ENCODE data around the gene SSTR5.

SSTR5 gene

DNA sequence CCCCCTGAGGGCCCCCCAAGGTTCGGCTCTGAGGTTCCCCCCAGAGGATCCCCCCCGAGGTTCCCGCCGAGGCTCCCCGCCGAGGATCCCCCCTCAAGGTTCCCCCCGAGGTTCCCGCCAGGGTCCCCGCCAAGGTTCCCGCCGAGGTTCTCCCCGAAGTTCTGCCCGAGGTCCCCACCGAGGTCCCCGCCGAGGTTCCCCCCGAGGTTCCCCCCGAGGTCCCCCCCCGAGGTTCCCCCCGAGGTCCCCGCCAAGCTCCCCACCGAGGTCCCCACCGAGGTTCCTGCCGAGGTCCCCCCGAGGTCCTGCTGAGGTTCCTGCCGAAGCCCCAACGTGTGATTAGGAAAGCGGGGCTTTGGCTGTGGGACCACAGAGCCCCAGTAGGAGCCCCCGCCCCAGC lies 32.2 kb upstream of the SSTR5 start:
- Histone ChIP-seq H3K9me3 (ENCODE audit: control insufficient read depth, insufficient read depth, low read length) (peaks cover 2% of the 10 kb centered on the region; the same call in 1 of the 2 replicates), H3K27me3 (ENCODE audit: control insufficient read depth, insufficient read depth, low read length) (no peaks in the 10 kb centered on the region), H3K27ac (ENCODE audit: low read length) (no peak overlapping the region), H3K4me3 (ENCODE audit: low read length) (no peak overlapping the region), H3K36me3 (ENCODE audit: control insufficient read depth, insufficient read depth, low read length) (no peaks in the 10 kb centered on the region), H3K4me1 (ENCODE audit: control insufficient read depth, insufficient read depth, low read length) (peaks cover 2% of the 10 kb centered on the region; the same call in 1 of the 2 replicates)
- no CpG with 5 or more reads among the region's 29 CpGs for WGBS (ENCODE audit: insufficient coverage, insufficient read length)
- no peak for DNase-seq (ENCODE audit: low read depth, low spot score)

DNA sequence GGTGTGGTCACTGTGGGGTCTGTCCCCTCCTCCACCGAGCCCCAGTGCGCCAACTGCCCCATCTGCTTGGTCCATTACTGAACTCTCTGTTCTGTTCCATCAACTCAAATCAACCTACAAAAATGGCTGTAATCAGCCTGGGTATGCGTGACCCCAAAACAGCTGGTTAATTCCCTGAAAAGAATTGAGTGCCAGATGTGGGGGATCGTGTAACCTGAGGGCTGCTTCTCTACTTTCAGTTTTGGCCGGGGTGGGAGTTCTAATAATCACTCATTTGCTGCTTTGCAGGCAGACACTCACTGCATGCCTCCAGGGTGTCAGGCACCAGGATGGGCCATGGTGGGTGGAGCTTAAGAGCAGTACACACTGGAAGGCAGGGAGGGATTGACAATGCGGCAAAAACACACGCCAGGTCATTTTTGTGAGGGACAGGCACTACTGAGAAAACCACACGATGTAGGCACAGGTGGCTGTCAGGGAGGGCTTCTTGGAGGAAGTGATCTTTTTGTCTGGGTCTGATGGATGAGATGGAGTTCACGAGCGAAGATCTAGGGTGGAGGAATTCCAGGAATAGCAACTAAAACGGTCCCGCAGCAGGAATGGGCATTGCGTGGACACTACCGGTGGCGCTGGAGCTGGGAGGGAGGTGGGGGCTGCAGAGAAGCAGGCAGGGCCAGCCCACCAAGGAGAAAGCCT lies 30.4 kb upstream of the SSTR5 start:
- Histone ChIP-seq H3K4me1 (ENCODE audit: control insufficient read depth, insufficient read depth, low read length) (peaks cover 2% of the 10 kb centered on the region; the same call in 1 of the 2 replicates), H3K9me3 (ENCODE audit: control insufficient read depth, insufficient read depth, low read length) (peaks cover 2% of the 10 kb centered on the region; the same call in 1 of the 2 replicates), H3K27ac (ENCODE audit: low read length) (no peak overlapping the region), H3K4me3 (ENCODE audit: low read length) (no peak overlapping the region), H3K36me3 (ENCODE audit: control insufficient read depth, insufficient read depth, low read length) (no peaks in the 10 kb centered on the region), H3K27me3 (ENCODE audit: control insufficient read depth, insufficient read depth, low read length) (no peaks in the 10 kb centered on the region)
- no peak for DNase-seq (ENCODE audit: low read depth, low spot score)
- WGBS (ENCODE audit: insufficient coverage, insufficient read length) = no CpG with 5 or more reads among the region's 15 CpGs

DNA sequence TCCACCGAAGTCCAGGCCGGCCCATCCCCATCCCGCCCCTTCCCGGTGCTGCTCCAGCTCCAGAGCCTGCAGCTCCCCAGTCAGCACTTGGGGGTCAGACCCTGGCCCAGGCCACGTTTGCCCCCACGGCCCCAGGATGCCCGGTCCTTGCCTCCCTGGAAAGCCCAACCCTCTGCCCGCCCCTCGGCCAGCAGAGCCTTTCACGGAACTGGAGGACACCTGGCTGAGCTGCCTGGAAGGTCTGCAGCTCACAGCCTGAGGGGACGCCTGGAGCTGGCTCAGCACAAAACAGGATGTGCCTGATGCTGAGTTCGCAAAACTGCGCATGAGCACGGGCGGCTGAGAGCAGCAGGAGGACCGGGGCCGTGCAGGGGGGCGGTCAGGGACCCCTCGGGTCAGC lies 29.7 kb upstream of the SSTR5 start:
- WGBS (ENCODE audit: insufficient coverage, insufficient read length) = no CpG with 5 or more reads among the region's 19 CpGs
- Histone ChIP-seq H3K27ac (ENCODE audit: low read length) (no peak overlapping the region), H3K27me3 (ENCODE audit: control insufficient read depth, insufficient read depth, low read length) (no peaks in the 10 kb centered on the region), H3K36me3 (ENCODE audit: control insufficient read depth, insufficient read depth, low read length) (no peaks in the 10 kb centered on the region), H3K4me1 (ENCODE audit: control insufficient read depth, insufficient read depth, low read length) (no peaks in the 10 kb centered on the region; the same call in 1 of the 2 replicates), H3K4me3 (ENCODE audit: low read length) (no peak overlapping the region), H3K9me3 (ENCODE audit: control insufficient read depth, insufficient read depth, low read length) (peaks cover 2% of the 10 kb centered on the region; the same call in 1 of the 2 replicates)
- DNase-seq (ENCODE audit: low read depth, low spot score) = no peak

DNA sequence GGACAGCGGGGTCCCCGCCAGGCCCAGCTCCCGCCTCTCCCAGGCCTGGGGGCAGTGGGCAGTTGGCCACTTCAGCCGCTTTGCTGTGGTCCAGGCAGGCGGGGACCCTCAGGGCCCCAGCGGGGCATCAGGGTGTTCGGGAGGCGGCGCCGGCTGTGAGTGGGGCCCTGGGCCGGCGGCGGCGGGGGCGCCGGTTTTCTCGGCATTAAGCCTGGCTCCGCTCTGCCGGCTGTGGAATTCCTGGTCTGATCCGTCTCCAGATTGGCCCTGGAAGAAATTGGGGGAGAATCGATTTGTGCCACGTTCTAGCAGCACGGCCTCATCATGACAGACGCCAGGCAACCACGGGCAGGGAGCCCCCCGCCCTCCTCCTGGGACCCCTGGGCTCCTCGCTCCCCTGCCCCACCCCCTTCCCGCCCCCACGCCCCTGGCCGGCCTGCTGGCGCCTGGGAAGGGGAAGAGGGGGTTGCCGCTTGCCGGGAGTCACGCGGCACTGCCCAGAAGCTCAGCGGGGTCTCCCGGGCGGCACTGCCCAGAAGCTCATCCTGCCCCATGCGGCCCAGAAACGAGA lies 28.6 kb upstream of the SSTR5 start:
- Histone ChIP-seq H3K4me3 (ENCODE audit: low read length) (no peak overlapping the region), H3K27me3 (ENCODE audit: control insufficient read depth, insufficient read depth, low read length) (no peaks in the 10 kb centered on the region), H3K4me1 (ENCODE audit: control insufficient read depth, insufficient read depth, low read length) (no peaks in the 10 kb centered on the region; the same call in 1 of the 2 replicates), H3K27ac (ENCODE audit: low read length) (no peak overlapping the region), H3K36me3 (ENCODE audit: control insufficient read depth, insufficient read depth, low read length) (no peaks in the 10 kb centered on the region), H3K9me3 (ENCODE audit: control insufficient read depth, insufficient read depth, low read length) (peaks cover 2% of the 10 kb centered on the region; the same call in 1 of the 2 replicates)
- DNase-seq (ENCODE audit: low read depth, low spot score) = no peak
- WGBS (ENCODE audit: insufficient coverage, insufficient read length) = no CpG with 5 or more reads among the region's 40 CpGs

DNA sequence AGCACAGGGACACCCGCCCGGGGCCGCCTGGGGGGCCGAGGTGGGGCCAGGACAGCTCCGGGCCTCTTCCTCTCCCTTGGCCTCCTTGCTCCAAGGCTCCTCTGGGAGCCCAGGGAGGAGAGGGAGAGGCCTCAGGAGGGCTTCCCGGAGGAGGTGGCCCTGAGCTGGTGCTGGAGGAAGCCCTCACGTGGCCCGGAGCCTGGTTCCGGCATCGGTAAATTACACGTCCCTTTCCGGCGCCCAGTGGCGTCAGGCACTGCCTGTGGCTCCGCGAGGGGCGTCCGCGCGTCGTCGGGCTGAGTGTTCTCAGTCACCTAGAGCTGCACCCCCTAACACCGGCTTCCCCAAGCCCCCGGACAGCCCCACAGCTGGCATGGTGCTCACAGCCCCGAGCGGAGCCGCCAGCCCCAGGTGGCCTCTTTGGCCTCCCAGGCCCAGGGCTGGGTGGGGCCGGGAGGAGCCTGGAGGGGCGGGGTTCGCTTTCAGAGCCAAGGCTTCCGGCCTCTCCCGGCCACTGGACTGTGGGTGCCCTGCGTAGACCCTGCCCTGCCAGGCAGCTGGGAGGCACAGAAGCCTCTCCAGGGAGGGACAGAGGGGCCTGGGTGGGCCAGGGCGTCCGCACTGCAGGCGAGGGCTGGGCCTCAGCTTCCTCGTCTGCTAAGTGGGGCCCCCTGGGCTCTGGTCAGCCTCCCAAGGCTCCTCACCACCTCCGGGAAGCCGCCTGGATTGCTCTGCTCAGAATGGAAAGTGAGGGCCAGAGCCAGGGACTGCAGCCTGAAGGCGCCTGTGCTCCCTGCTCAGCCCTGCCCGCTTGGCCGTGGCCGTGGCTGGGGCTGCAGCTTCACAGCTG lies 27.9 kb upstream of the SSTR5 start:
- no peak for DNase-seq (ENCODE audit: low read depth, low spot score)
- Histone ChIP-seq H3K4me3 (ENCODE audit: low read length) (no peak overlapping the region), H3K36me3 (ENCODE audit: control insufficient read depth, insufficient read depth, low read length) (no peaks in the 10 kb centered on the region), H3K9me3 (ENCODE audit: control insufficient read depth, insufficient read depth, low read length) (peaks cover 2% of the 10 kb centered on the region; the same call in 1 of the 2 replicates), H3K4me1 (ENCODE audit: control insufficient read depth, insufficient read depth, low read length) (no peaks in the 10 kb centered on the region; the same call in 1 of the 2 replicates), H3K27me3 (ENCODE audit: control insufficient read depth, insufficient read depth, low read length) (no peaks in the 10 kb centered on the region), H3K27ac (ENCODE audit: low read length) (no peak overlapping the region)
- WGBS (ENCODE audit: insufficient coverage, insufficient read length) = no CpG with 5 or more reads among the region's 43 CpGs

GRCh38 chr16:1045310-1045992 lies 27.1 kb upstream of the SSTR5 start:
- peaks cover 2% of the 10 kb centered on the region; the same call in 1 of the 2 replicates for H3K9me3 ChIP-seq (ENCODE audit: control insufficient read depth, insufficient read depth, low read length)
- no peaks in the 10 kb centered on the region for H3K36me3 ChIP-seq (ENCODE audit: control insufficient read depth, insufficient read depth, low read length)
- H3K4me1 ChIP-seq (ENCODE audit: control insufficient read depth, insufficient read depth, low read length) = no peaks in the 10 kb centered on the region; the same call in 1 of the 2 replicates
- no CpG with 5 or more reads among the region's 38 CpGs for WGBS (ENCODE audit: insufficient coverage, insufficient read length)
- H3K4me3 ChIP-seq (ENCODE audit: low read length) = no peak overlapping the region
- no peak for DNase-seq (ENCODE audit: low read depth, low spot score)
- no peaks in the 10 kb centered on the region for H3K27me3 ChIP-seq (ENCODE audit: control insufficient read depth, insufficient read depth, low read length)
- H3K27ac ChIP-seq (ENCODE audit: low read length) = no peak overlapping the region

- H3K4me3 ChIP-seq (ENCODE audit: low read length) = no peak overlapping the region
- DNase-seq (ENCODE audit: low read depth, low spot score) = no peak
- H3K27me3 ChIP-seq (ENCODE audit: control insufficient read depth, insufficient read depth, low read length) = no peaks in the 10 kb centered on the region
- H3K36me3 ChIP-seq (ENCODE audit: control insufficient read depth, insufficient read depth, low read length) = no peaks in the 10 kb centered on the region
- no peaks in the 10 kb centered on the region; the same call in 1 of the 2 replicates for H3K4me1 ChIP-seq (ENCODE audit: control insufficient read depth, insufficient read depth, low read length)
- WGBS (ENCODE audit: insufficient coverage, insufficient read length) = no CpG with 5 or more reads among the region's 49 CpGs
- no peak overlapping the region for H3K27ac ChIP-seq (ENCODE audit: low read length)
- H3K9me3 ChIP-seq (ENCODE audit: control insufficient read depth, insufficient read depth, low read length) = peaks cover 2% of the 10 kb centered on the region; the same call in 1 of the 2 replicates
Measured at GRCh38 chr16:1045993-1046911, 26.3 kb upstream of the SSTR5 start.

DNA sequence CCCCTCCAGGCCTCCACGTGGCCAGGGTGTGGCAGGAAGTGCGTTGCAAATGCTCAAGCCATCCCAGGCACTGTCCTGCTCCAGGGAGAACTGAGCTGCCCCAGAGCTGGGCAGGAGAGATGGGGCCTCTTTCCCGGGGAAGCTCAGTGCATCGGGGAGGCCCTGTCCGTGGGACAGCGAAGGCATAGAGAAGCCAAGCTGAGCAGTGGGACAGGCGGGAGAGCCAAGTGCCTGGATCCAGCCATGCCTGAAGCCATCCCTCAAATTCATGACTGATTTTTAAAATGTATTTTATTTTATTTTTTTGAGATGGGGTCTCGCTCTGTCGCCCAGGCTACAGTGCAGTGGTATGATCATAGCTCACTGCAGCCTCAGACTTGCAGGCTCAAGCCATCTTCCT lies 25.4 kb upstream of the SSTR5 start:
- no peaks in the 10 kb centered on the region for H3K9me3 ChIP-seq (ENCODE audit: control insufficient read depth, insufficient read depth, low read length)
- no peak for DNase-seq (ENCODE audit: low read depth, low spot score)
- no peak overlapping the region for H3K4me3 ChIP-seq (ENCODE audit: low read length)
- no peaks in the 10 kb centered on the region for H3K36me3 ChIP-seq (ENCODE audit: control insufficient read depth, insufficient read depth, low read length)
- no peaks in the 10 kb centered on the region; the same call in 1 of the 2 replicates for H3K4me1 ChIP-seq (ENCODE audit: control insufficient read depth, insufficient read depth, low read length)
- no peak overlapping the region for H3K27ac ChIP-seq (ENCODE audit: low read length)
- WGBS (ENCODE audit: insufficient coverage, insufficient read length) = no CpG with 5 or more reads among the region's 9 CpGs
- no peaks in the 10 kb centered on the region for H3K27me3 ChIP-seq (ENCODE audit: control insufficient read depth, insufficient read depth, low read length)

- Histone ChIP-seq H3K27me3 (ENCODE audit: control insufficient read depth, insufficient read depth, low read length) (no peaks in the 10 kb centered on the region), H3K9me3 (ENCODE audit: control insufficient read depth, insufficient read depth, low read length) (no peaks in the 10 kb centered on the region), H3K27ac (ENCODE audit: low read length) (no peak overlapping the region), H3K36me3 (ENCODE audit: control insufficient read depth, insufficient read depth, low read length) (no peaks in the 10 kb centered on the region), H3K4me1 (ENCODE audit: control insufficient read depth, insufficient read depth, low read length) (no peaks in the 10 kb centered on the region; the same call in 1 of the 2 replicates), H3K4me3 (ENCODE audit: low read length) (no peak overlapping the region)
- DNase-seq (ENCODE audit: low read depth, low spot score) = no peak
- no CpG with 5 or more reads among the region's 16 CpGs for WGBS (ENCODE audit: insufficient coverage, insufficient read length)
Measured at GRCh38 chr16:1047801-1048200, 24.7 kb upstream of the SSTR5 start.
